ENCODE measurements around the gene PEX13.
"Not testable (repeated sequence)": the region's sequence is repeated elsewhere in the genome, so short reads cannot be mapped to it uniquely, and the experiment has no call there.

Gene PEX13

GRCh38 chr2:61009355-61009754 lies 8.2 kb upstream of the PEX13 start:
- H3K4me3 ChIP-seq (ENCODE audit: low read depth, low read length), result no peak overlapping the region
- TF ChIP-seq CTCF (IDR thresholded peaks at IDR 0.05; ENCODE audit: insufficient read depth, low read depth, low read length, missing control alignments), result no peak
- no peak for DNase-seq (ENCODE audit: low read depth)

GRCh38 chr2:61011678-61012077 lies 5.8 kb upstream of the PEX13 start:
- DNase-seq (ENCODE audit: low read depth), result no peak
- no peak for TF ChIP-seq CTCF (IDR thresholded peaks at IDR 0.05; ENCODE audit: insufficient read depth, low read depth, low read length, missing control alignments)
- no peak overlapping the region for H3K4me3 ChIP-seq (ENCODE audit: low read depth, low read length)

- H3K4me3 ChIP-seq (ENCODE audit: low read depth, low read length), result not testable (repeated sequence)
- DNase-seq (ENCODE audit: low read depth), result peak; percentile 18
Measured at GRCh38 chr2:61012303-61012702, 5.2 kb upstream of the PEX13 start.

GRCh38 chr2:61013382-61013781 lies 4.1 kb upstream of the PEX13 start:
- TF ChIP-seq CTCF (IDR thresholded peaks at IDR 0.05; ENCODE audit: insufficient read depth, low read depth, low read length, missing control alignments), result no peak
- DNase-seq (ENCODE audit: low read depth), result no peak
- no peak overlapping the region for H3K4me3 ChIP-seq (ENCODE audit: low read depth, low read length)

- TF ChIP-seq CTCF (IDR thresholded peaks at IDR 0.05; ENCODE audit: insufficient read depth, low read depth, low read length, missing control alignments), result no peak
- DNase-seq (ENCODE audit: low read depth), result no peak
- no peak overlapping the region for H3K4me3 ChIP-seq (ENCODE audit: low read depth, low read length)
Measured at GRCh38 chr2:61014763-61015162, 2.8 kb upstream of the PEX13 start.

- no peak for TF ChIP-seq CTCF (IDR thresholded peaks at IDR 0.05; ENCODE audit: insufficient read depth, low read depth, low read length, missing control alignments)
- DNase-seq (ENCODE audit: low read depth), result no peak
- peak overlapping the region; percentile 94 for H3K4me3 ChIP-seq (ENCODE audit: low read depth, low read length)
Measured at GRCh38 chr2:61015976-61016375, 1.5 kb upstream of the PEX13 start.

- no peak for TF ChIP-seq CTCF (IDR thresholded peaks at IDR 0.05; ENCODE audit: insufficient read depth, low read depth, low read length, missing control alignments)
- H3K4me3 ChIP-seq (ENCODE audit: low read depth, low read length), result peak overlapping the region; percentile 94
- DNase-seq (ENCODE audit: low read depth), result peak; percentile 61
Measured at GRCh38 chr2:61016392-61017002, 1.0 kb upstream of the PEX13 start.
